IPS-20b (cell line): Measurements from ENCODE around the gene C1QTNF3.
"Not testable (repeated sequence)": the region's sequence is repeated elsewhere in the genome, so short reads cannot be mapped to it uniquely, and the experiment has no call there.

Source experiments
- H3K27ac ChIP-seq: one replicate; pipeline ENCODE4 v1.5.1; 2013; ENCODE audit warnings: low read length
- H3K27me3 ChIP-seq: 2 replicates; pipeline ENCODE4 v1.6.1; 2013; ENCODE audit warnings: mild to moderate bottlenecking, low read length, inconsistent platforms; ENCODE audit not compliant: insufficient read depth
- H3K36me3 ChIP-seq: 2 replicates; pipeline ENCODE4 v1.6.1; 2013; ENCODE audit warnings: low read depth, mild to moderate bottlenecking, inconsistent platforms, low read length, moderate library complexity; ENCODE audit not compliant: insufficient read depth
- H3K4me1 ChIP-seq: 2 replicates; pipeline ENCODE4 v1.6.1; 2013; ENCODE audit warnings: mild to moderate bottlenecking, control low read depth, inconsistent platforms, low read length, moderate library complexity; ENCODE audit not compliant: insufficient read depth
- H3K4me3 ChIP-seq: 2 replicates; pipeline ENCODE4 v1.5.1; 2013; ENCODE audit warnings: mild to moderate bottlenecking, low read length, inconsistent platforms
- H3K9ac ChIP-seq: 2 replicates; pipeline ENCODE4 v1.6.1; 2013; ENCODE audit warnings: low read depth, mild to moderate bottlenecking, inconsistent platforms, low read length, moderate library complexity
- H3K9me3 ChIP-seq: 2 replicates; pipeline ENCODE4 v1.6.1; 2013; ENCODE audit warnings: mild to moderate bottlenecking, low read depth, low read length, inconsistent platforms; ENCODE audit not compliant: insufficient read depth

C1QTNF3 gene

DNA sequence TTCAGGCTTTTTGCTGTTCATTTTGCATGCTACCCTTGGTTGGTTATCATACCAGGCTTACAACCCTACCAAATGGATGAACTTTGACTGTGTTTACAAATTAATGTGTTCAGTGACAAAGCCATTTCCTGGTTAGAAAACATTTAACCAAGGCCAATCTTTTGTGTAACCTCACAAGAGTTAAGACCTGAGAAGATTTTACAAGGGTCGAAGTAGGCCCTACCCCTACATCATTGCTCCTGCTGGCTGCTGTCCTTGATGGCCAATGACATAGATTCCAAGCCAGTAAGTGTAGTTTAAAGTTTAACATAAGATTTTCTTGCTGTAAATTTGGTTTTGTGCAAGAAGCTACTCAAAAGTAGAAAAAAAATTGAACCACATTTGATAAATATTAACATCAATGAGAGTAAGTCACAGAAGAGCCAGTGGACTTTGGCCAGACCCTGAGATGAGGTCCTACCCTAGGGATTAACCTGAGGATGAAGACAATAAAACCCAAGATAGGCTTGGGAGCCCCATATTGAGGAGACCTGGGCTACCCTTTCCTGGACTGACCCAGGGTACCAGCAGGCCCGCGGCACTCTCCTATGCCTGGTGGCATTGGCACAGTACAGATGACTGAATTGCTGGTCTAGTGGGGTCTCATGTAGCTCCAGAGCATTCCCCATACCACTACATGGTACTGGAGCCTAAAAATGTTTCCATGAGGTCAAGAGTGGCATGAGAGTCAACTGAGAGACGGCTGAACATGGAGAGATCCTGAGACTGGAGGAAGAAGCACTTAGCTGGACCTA lies 8.3 kb downstream of the C1QTNF3 start:
- Histone ChIP-seq H3K36me3 (no peaks in the 10 kb centered on the region), H3K27ac (no peak overlapping the region), H3K27me3 (no peaks in the 10 kb centered on the region), H3K9ac (no peak overlapping the region), H3K4me3 (no peak overlapping the region), H3K9me3 (no peaks in the 10 kb centered on the region), H3K4me1 (peaks cover 7% of the 10 kb centered on the region; the same call in 1 of the 2 replicates)

DNA sequence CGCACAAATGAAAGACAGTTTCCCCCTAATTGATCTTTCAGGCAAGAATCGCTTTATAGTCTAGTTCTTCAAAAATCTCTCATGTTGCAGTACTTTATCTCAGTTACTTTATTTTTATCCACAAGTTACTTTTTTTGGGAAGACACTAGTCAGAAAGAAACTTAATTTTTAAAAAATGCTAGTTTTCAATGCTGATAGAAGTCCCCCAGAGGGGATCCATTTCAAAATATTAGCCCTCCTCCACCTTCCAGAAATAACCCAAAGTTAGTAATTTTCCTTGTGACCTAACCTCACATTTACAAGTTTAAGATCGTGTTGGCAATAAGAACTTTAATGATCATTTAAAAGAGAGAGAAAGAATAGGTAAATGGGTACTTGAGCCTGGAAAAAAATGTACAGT lies 11.0 kb downstream of the C1QTNF3 start:
- no peaks in the 10 kb centered on the region for H3K9me3 ChIP-seq
- no peak overlapping the region for H3K27ac ChIP-seq

DNA sequence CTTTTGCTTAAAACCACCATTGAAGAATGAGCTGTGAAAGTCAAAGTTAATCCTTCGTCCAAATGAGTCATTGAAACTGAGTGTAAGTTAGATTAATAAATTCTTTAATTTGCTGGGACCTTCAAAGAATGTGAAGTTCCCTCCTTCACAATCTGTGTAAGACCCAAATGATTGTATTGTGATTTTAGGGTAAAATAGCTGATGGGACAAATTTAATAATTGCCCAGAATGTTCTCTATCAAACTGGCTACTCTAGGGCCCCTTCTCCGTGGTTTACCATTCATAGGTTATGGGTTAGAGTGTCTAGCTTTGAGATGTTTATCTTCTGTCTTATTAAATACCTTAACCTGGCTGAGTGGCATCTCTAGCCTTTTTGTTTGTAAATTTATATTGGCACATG lies 11.9 kb downstream of the C1QTNF3 start:
- Histone ChIP-seq H3K9ac (no peak overlapping the region), H3K4me1 (no peaks in the 10 kb centered on the region), H3K27me3 (no peaks in the 10 kb centered on the region), H3K9me3 (no peaks in the 10 kb centered on the region), H3K4me3 (no peak overlapping the region), H3K36me3 (no peaks in the 10 kb centered on the region), H3K27ac (no peak overlapping the region)

More for the DNA sequence above, 11.0 kb downstream of the C1QTNF3 start:
- Histone ChIP-seq H3K4me3 (no peak overlapping the region), H3K9ac (no peak overlapping the region), H3K4me1 (no peaks in the 10 kb centered on the region), H3K27me3 (no peaks in the 10 kb centered on the region), H3K36me3 (no peaks in the 10 kb centered on the region)

DNA sequence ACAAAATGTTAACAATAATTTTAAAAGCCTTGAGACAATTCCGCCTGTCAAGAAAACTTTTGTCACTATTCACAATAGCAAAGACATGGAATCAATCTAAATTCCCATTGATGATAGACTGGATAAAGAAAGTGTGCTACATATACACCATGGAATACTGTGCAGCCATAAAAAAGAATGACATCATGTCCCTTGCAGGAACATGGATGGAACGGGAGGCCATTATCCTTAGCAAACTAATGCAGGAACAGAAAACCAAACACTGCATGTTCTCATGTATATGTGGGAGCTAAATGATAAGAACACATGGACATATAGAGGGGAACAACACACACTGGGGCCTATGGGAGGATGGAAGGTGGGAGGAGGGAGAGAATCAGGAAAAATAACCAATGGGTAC lies 12.4 kb downstream of the C1QTNF3 start:
- H3K36me3 ChIP-seq, H3K27me3 ChIP-seq, H3K4me1 ChIP-seq, H3K4me3 ChIP-seq, H3K9ac ChIP-seq, H3K9me3 ChIP-seq, H3K27ac ChIP-seq: not testable (repeated sequence)

DNA sequence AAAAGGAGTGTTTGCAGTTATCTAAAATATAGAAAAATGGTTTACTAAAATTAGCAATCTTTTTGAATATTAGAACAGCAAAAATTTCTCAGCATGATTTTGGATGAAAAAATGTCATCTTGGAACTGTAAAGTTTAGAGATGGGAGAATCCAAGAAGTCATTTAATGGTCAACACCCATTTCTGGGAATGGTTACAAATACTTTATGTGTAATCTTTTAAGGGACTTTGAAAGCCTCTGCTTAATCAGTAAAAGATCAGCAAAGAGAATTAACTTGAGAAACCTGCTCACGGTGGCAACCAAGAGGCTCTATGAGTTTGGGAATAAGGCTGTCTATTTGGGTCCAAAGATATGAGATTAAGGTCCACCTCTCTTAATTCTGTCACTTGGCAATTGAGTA lies 13.0 kb downstream of the C1QTNF3 start:
- Histone ChIP-seq H3K27ac (no peak overlapping the region), H3K9me3 (no peaks in the 10 kb centered on the region), H3K27me3 (no peaks in the 10 kb centered on the region), H3K4me1 (peaks cover 1% of the 10 kb centered on the region; the same call in 1 of the 2 replicates), H3K9ac (no peak overlapping the region), H3K36me3 (no peaks in the 10 kb centered on the region), H3K4me3 (no peak overlapping the region)

DNA sequence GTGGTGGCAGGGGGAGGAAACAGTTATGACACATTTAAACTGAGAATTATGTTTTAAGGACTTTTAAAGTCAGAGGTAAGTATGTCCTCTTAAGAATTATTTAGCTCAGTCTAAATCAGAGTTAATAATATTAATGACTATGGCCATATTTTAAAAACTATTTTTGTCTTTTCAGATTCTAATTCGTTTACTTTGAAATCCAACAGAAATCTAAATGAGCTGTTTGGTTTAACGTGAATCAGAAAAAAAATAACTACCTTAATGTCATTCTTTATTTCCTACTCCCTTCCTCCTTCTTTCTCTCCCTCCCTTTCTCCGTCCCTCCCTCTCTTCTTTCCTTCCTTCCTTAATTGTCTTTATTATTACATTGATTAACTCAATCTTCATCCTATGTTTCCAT lies 14.7 kb downstream of the C1QTNF3 start:
- Histone ChIP-seq H3K4me3 (no peak overlapping the region), H3K27ac (no peak overlapping the region), H3K27me3 (no peaks in the 10 kb centered on the region), H3K36me3 (no peaks in the 10 kb centered on the region), H3K9ac (no peak overlapping the region), H3K9me3 (no peaks in the 10 kb centered on the region), H3K4me1 (peaks cover 5% of the 10 kb centered on the region; the same call in 1 of the 2 replicates)

DNA sequence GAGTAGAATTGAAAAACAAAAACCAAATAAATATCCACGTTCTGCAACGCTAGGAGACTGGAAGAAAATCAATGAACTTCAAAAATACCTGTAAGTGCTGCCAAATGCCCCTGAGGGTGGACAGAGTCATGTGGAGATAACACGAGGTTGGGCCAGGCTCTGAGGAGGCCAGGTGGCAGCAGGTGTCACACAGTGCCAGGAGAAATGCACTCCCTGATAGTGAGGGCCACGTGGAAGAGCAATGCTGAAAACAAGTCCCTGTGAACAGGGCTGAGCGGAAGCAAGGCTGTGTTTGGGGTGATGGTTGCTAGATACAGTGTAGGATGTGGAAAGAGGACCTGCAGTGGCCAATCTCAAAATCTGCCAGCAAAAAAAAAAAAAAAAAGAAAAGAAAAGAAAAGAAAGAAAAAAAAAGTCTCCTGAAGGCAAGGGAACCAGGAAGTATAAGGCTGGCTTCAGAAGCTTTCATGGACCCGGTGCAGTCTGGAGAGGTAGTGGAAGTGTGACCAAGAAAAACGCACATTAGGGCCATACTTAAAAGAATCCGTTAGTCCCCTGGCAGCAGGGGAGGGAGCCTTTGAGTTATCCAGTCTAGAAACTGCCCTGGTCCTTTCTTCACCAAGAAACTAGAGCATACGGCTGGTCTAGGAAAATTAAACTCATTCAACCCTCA lies 16.8 kb downstream of the C1QTNF3 start:
- Histone ChIP-seq H3K36me3 (no peaks in the 10 kb centered on the region), H3K9me3 (no peaks in the 10 kb centered on the region)

DNA sequence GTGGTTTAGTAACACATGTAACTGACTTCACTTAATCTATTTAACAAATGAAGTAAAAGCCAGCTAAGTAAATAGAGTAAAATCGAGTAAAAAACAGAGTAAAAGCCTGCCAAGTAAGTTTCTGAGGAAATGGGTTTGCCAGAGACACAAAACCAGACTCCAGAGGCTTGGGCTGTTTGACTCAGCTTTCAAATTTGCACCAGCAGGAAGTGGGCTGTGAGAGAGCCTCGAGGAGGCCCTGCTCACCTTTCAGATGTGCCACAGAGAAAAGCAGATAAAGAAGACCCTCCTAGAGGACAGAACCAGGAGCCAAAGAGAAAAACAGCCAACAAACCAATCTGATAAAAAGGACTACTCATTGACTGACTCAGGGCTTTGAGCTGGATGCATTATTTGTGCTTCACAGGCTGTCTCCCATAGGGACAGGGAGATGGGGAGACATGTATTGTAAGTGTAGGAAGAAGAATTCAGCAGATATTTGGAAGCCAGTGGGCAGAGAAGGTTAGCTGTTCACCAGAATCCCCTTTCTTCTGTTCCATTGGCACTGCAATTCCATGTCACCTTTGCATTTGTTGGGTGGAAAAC lies 20.8 kb downstream of the C1QTNF3 start:
- Histone ChIP-seq H3K27ac (no peak overlapping the region), H3K36me3 (no peaks in the 10 kb centered on the region), H3K4me3 (no peak overlapping the region), H3K27me3 (no peaks in the 10 kb centered on the region), H3K9me3 (no peaks in the 10 kb centered on the region), H3K4me1 (peaks cover 5% of the 10 kb centered on the region; the same call in 1 of the 2 replicates), H3K9ac (no peak overlapping the region)

More for the DNA sequence above, 16.8 kb downstream of the C1QTNF3 start:
- no peak overlapping the region for H3K27ac ChIP-seq
- H3K9ac ChIP-seq, result no peak overlapping the region
- peaks cover 5% of the 10 kb centered on the region; the same call in 1 of the 2 replicates for H3K4me1 ChIP-seq
- H3K27me3 ChIP-seq, result no peaks in the 10 kb centered on the region
- H3K4me3 ChIP-seq, result no peak overlapping the region

DNA sequence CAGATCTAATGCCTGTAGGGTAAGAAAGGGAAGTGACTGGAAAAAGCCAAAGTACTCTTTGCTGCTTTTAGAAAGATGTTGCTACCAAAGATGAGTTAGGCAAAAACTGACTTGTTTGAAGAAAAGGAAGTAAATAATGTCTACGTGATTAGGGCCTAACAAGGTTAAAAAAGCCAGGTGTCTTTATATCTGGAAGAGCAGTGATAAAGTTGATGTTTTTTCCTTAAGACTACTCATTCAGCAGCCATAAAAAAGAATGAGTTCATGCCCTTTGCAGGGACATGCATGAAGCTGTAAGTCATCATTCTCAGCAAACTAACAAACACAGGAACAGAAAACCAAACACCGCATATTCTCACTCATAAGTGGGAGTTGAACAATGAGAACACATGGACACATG lies 21.7 kb downstream of the C1QTNF3 start:
- Histone ChIP-seq H3K4me1 (peaks cover 5% of the 10 kb centered on the region; the same call in 1 of the 2 replicates), H3K27me3 (no peaks in the 10 kb centered on the region), H3K9ac (no peak overlapping the region), H3K36me3 (no peaks in the 10 kb centered on the region), H3K4me3 (no peak overlapping the region), H3K9me3 (no peaks in the 10 kb centered on the region), H3K27ac (no peak overlapping the region)

DNA sequence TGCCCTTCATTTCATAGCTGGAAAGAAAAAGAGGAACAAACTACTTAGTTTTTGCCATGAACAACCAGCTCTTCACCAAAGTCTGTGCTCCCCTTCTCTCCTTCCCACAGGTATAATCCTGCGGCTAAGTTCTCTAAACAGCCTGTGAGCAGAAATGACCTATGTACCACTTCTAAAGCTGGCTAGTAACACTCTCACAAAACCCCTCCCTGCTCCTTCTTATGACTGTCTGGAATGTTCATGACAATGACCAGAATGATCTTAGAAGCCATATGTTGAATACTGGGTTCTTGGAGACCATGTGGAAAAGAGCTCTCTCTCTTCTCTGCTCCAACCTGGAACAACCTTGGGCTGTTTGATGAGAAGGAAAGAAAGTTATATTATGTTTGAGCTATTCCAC lies 22.3 kb downstream of the C1QTNF3 start:
- no peaks in the 10 kb centered on the region for H3K36me3 ChIP-seq
- no peak overlapping the region for H3K27ac ChIP-seq
- H3K9ac ChIP-seq, result no peak overlapping the region
- no peaks in the 10 kb centered on the region for H3K9me3 ChIP-seq
- no peaks in the 10 kb centered on the region for H3K27me3 ChIP-seq
- H3K4me1 ChIP-seq, result peaks cover 5% of the 10 kb centered on the region; the same call in 1 of the 2 replicates
- H3K4me3 ChIP-seq, result no peak overlapping the region

DNA sequence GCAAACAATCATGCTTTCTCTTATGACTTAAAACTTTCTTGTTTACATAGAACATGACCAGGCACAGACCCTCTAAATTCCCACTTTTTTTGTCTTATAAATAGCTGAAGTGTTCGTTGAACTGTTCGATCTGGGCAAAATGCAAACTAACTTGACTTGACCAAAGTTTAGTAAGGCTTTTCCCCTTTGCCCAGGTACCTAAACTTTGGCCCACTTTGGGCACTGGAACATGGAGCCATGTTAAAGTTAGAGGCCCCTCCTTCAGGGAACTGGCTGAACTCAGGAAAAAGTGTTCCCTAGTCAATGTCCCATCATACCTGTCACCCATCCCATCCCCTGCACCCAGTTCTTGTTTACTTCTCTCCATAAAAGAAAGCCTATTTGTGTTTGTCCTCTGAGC lies 25.8 kb downstream of the C1QTNF3 start:
- Histone ChIP-seq H3K27ac (no peak overlapping the region), H3K9me3 (no peaks in the 10 kb centered on the region), H3K9ac (no peak overlapping the region), H3K36me3 (no peaks in the 10 kb centered on the region), H3K4me3 (no peak overlapping the region), H3K27me3 (no peaks in the 10 kb centered on the region), H3K4me1 (no peaks in the 10 kb centered on the region)

DNA sequence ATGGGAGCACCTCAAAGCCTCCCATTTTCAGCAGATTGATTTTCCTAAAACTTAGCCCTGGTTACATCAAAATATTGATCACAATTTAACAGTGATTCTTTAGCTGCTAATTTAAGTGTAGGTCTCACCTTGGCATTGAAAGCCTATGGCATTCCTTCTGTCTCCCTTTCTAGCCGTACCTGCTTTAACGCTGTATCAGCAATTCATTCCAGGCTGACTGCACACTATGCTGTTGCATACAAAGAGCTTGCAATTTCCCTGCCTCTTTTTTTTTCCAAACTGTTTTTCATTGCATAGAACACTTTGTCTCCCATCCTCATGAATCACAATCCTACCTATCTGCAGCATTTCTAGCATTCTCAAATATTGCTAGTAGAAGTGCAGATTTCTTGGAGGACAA lies 26.3 kb downstream of the C1QTNF3 start:
- H3K4me1 ChIP-seq, result no peaks in the 10 kb centered on the region
- no peaks in the 10 kb centered on the region for H3K27me3 ChIP-seq
- H3K36me3 ChIP-seq, result no peaks in the 10 kb centered on the region
- H3K9ac ChIP-seq, result no peak overlapping the region
- no peak overlapping the region for H3K27ac ChIP-seq
- H3K9me3 ChIP-seq, result no peaks in the 10 kb centered on the region
- H3K4me3 ChIP-seq, result no peak overlapping the region
